IPS-15b (cell line): ENCODE data around the gene TBC1D7.

ENCODE experiments used
- H3K27me3 ChIP-seq: one replicate; pipeline ENCODE4 v1.6.1; 2013; ENCODE audit warnings: low read length; ENCODE audit not compliant: control insufficient read depth, insufficient read depth
- H3K36me3 ChIP-seq: one replicate; pipeline ENCODE4 v1.6.1; 2013; ENCODE audit warnings: low read length; ENCODE audit not compliant: control insufficient read depth, insufficient read depth
- H3K4me1 ChIP-seq: one replicate; pipeline ENCODE4 v1.6.1; 2013; ENCODE audit warnings: mild to moderate bottlenecking, low read length; ENCODE audit not compliant: control insufficient read depth, insufficient read depth
- H3K4me3 ChIP-seq: one replicate; pipeline ENCODE4 v1.5.1; 2013; ENCODE audit warnings: low read depth, low read length
- H3K9ac ChIP-seq: one replicate; pipeline ENCODE4 v1.6.1; 2013; ENCODE audit warnings: low read depth, mild to moderate bottlenecking, low read length
- H3K9me3 ChIP-seq: one replicate; pipeline ENCODE4 v1.6.1; 2013; ENCODE audit warnings: mild to moderate bottlenecking, low read length; ENCODE audit not compliant: control insufficient read depth, insufficient read depth

Gene TBC1D7

DNA sequence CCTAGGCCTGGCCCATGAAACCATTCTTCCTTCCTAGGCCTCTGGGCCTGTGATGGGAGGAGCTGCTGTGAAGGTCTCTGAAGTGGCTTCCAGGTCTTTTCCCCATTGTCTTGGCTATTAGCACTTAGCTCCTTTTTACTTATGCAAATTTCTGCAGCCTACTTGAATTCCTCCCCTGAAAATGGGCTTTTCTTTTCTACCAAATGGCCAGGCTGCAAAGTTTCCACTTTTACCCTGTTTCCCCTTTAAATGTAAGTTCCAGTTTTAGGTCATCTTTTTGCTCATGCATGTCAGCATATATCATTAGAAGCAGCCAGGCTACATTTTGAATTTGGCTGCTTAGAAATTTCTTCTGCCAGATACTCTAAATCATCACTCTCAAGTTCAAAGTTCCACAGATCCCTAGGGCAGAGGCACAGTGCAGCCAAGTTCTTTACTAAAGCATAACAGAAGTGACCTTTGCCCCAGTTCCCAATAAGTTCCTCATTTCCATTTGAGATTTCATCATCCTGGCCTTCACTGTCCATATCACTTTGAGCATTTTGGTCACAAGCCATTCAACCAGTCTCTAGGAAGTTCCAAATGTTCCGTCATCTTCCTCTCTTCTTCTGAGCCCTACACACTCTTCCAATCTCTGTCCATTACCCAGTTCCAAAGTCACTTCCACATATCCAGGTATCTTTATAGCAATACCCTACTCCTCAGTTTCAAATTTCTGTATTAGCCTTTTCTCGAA, 71.9 kb downstream of the TBC1D7 start:
- Histone ChIP-seq H3K9ac (no peak overlapping the region), H3K4me1 (no peaks in the 10 kb centered on the region)

More for the DNA sequence above, 71.9 kb downstream of the TBC1D7 start:
- H3K36me3 ChIP-seq, result no peaks in the 10 kb centered on the region
- H3K4me3 ChIP-seq, result no peak overlapping the region
- H3K9me3 ChIP-seq, result peaks cover 9% of the 10 kb centered on the region
- H3K27me3 ChIP-seq, result no peaks in the 10 kb centered on the region
